NCI-H1105 (cell line): ENCODE measurements around the gene STEAP2.

Experiments
- DNase-seq: peaks from one replicate; lab custom pipeline; 2025; lab: John Stamatoyannopoulos, UW

STEAP2 gene

GRCh38 chr7:90270431-90271178 is 59.1 kb downstream of the STEAP2 start:
- DNase-seq: no peak

- DNase-seq: no peak
Observed at GRCh38 chr7:90271753-90272152, 60.2 kb downstream of the STEAP2 start.

- DNase-seq: no peak
Observed at GRCh38 chr7:90272242-90272641, 60.7 kb downstream of the STEAP2 start.

GRCh38 chr7:90274161-90274560 is 62.6 kb downstream of the STEAP2 start:
- DNase-seq: no peak

GRCh38 chr7:90276033-90276728 is 64.6 kb downstream of the STEAP2 start:
- DNase-seq: no peak
